ENCODE data around the gene CAMTA1.

CAMTA1 gene

DNA sequence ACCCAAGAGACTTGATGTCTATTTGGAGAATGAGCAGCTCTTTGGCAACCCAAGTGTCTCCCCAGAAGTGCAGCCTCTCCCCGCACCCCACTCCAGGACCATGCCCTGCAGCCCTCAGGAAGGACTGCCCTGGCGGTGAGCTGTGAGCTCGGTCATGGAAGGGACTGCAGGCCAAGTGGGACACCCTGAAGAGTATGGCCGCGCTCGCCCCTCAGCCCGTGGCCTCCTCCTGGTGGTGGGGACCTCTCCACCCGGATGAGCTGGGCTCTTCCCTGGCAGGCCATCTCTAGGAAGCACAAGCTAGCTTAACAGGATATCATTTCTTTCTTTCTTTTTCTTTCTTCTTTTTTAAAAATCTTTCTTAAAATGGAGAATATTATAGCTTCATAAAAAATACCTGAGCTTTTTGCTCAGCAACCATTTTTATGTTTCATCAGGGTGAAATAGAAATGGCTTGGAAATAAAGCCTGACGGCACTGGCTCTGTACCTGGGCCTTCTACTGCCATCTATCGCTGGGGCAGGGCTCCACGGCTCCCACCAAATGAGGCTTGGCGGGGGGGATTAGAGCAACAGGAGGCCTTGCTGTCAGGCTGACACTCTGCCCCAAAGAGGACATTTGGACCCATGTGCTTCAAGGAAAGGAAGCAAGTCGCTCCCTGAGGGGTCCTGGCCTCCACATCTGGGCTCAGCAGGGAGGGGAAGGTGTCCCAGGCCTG lies 689.7 kb downstream of the CAMTA1 start:
- DNase-seq (ENCODE audit: low read depth in 3 of 3), result no peak

DNA sequence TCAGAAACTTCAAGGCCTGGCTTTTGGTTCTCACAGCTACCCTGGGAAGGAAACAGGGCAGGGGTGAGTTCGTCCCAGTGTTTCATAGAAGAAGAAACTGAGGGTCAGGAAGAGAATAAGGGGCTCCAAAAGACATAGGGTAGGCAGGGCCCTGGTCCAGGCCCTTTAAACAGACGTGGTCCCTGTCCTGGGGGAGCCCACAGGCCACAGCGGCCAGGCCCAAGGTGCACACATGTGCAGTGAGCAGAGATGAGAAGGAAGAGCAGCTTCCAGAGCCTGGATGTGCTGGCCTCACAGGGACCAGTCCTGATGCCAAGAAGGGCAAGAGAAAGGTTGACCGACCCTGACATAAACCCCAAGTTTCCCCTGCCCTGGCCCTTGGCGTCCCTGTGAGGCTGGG lies 690.4 kb downstream of the CAMTA1 start:
- no peak for DNase-seq (ENCODE audit: low read depth in 3 of 3)

DNA sequence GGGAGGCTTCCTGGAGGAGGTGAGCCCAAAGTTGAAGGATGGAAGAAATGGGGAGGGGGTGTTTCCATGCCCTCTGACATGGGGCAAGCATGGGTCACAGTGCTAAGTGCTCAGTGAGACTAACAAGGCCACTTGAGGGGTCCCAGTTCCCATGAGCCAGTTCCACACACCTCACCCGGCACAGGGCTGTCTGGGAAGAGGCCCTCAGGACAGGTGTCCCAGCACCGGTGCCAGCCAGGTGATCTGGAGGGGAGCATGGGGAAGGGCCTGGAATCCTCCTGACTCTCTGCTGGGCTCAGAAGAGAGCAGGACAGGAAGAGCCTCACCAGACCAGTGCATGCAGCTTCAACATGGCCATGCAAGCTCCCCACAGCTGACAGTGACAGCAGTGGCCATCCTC lies 691.1 kb downstream of the CAMTA1 start:
- DNase-seq (ENCODE audit: low read depth in 3 of 3), result no peak

DNA sequence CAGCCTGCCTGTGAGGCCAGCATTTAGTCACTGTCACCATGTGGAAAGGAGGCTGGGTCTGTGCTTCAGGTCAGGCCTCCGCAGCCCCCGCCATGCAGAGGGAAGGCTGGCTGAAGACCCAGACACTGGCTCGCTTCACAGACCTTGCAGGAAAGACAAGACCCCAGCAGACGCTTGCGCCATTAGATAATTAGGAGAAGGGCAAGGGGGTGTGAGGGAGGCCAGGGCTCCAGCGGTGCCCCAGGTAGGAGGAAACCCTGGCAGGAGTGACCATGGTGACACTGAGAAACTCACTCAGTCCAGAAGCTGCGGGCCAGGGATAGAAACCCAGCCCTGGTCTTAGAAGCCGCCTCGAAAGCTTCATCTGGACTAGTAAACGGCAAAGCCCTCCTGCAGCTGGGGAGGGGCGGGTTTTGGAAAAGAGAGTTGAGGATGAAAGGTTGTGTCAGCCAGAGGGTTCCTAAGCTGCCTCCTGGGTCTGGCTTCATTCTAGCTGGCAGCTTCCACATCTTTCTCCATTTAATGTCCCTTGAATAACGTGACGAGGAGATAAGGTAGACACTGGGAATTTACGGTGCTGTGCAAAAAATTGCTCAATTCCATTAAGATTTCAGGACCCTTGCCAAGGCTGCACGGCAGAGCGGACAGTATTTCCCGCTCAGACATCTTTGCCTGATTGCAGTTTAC lies 691.8 kb downstream of the CAMTA1 start:
- DNase-seq (ENCODE audit: low read depth in 3 of 3), result no peak

DNA sequence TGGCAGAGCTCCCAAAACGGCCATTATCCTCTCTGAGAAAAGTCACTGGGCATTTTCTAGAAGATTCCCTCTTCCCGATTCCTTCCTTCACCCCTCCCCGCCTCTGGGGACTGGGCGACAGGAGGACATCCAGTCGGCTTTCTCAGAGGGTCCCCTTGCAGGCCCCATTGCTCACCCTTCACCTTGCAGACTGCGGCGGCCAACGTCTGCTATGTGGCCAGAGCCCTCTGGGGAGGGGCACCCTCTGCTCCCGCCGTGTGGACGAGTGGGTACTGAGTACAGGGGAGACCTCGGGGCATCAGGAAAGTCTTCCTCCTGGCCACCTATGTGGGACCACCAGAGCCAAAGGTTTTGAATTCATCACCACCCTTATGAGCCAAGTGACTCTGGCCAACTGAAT lies 692.3 kb downstream of the CAMTA1 start:
- no peak for DNase-seq (ENCODE audit: low read depth in 3 of 3)

DNA sequence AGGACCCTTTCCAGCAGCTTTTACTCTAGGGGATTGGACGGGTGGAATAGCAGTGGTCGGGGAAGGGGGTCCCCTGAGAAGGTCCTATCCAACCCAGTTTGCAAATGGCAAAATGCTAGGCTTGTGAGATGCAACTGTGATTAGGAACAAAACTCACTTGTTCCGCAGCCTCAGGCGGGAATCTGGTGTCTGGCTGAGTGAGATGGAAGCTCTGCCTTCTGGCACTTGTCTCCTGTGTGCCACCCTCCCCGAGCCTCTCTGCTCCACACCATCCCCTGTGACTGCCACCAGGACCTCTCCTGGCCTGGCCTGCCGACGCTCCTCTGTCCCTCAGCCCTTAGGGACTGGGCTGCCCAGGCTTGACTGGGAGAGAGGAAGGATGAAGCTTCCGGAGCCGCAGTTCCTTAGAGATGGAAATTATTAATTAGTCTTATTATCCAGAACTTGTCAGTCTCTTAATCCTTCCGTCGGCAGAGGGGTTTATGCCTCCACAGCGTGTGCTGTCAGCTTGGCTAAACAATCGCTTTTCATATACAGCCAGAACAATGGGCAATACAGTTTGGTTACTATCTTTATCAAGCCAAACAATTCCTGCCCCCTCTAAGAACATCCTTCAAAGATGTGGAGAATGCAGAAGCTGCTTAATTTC lies 693.0 kb downstream of the CAMTA1 start:
- DNase-seq (ENCODE audit: low read depth in 3 of 3), result no peak

DNA sequence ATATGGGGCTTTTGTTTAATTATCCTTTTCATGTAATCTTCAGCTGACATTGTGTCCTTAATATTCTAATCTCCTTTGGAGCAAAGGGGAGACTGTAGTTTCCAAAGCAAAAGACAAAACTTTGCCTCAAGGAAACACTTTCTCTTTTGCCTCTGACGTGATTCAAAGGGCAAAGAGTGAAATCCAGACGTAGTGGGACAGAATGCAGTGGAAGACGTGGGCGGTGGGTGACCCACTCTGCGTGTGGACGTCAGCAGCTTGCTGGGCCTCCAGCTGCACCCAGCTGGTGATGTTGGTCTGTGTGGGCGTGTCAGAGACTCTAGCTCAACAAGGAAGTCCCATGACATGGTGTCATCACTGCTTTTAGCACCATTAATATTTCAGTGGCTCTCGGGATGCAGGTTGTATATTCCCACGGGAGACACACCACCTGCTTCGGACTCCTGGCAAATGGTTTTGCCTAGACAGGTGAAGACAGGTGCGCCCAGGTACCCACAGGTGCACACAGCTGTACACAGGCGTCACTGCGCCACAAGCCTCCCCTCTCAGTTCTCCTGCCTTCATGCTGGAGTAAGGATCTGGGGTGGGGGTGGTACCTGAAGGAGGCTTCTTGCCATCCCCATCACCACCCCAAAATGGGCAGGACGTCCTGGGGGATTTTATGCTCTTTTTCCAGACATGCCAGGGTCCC lies 693.7 kb downstream of the CAMTA1 start:
- DNase-seq (ENCODE audit: low read depth in 3 of 3), result no peak

DNA sequence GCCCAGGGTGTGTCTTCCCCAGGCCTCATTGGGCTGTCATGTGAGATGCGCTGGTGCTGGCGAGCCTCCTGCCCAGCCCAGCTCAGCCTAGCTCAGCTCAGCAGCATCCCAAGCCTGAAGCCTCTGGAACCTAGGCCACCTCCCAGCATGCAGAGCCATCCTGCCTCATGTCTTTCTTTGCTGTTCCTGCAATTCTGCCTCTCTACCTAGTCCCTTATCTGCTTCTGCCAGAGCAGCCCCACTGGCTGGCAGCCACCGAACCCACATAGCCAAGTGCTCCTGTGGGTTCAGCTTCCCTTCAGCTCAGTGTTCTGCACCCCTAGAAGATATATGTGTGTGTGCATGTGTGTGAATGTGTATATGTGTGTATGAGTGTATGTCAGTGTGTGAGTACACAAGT lies 694.3 kb downstream of the CAMTA1 start:
- no peak for DNase-seq (ENCODE audit: low read depth in 3 of 3)

DNA sequence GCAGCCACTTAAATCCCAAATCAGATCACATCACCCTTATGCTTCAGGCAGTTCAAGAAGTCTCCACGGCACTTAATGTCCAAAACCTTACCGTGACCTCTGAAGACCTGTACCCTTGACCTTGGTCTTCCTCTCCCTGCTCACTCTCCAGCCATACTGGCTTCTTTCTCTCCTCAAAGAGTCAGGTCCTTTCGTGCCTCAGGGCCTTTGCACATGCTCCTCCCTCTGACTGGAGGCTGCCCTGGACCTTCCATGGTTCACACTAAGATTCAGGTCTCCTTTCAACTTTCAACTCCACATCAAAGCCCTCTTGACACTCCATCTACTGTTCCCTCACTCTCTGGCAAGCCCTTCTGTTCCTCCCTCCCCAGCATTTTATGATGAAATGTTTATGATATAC lies 695.9 kb downstream of the CAMTA1 start:
- no peak for DNase-seq (ENCODE audit: low read depth in 3 of 3)

DNA sequence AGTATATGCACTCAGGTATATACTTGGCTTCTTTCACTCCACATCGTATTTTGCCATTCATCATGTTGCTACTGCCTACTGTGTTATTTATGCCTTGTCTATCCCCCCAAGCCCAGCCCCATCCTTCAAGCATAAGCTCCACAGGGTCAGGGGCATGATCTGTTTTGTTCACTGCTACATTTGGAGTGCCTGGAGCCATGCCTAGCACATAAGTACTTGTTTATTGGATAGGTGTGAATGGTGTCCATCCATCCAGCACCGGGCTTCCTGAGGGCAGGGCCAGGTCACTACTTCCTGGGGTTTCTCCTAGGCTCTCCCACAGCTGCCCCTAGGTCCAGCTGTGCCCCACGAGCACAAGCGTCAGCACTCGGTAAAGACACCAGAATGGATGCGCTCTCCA lies 696.8 kb downstream of the CAMTA1 start:
- DNase-seq (ENCODE audit: low read depth in 3 of 3), result no peak

DNA sequence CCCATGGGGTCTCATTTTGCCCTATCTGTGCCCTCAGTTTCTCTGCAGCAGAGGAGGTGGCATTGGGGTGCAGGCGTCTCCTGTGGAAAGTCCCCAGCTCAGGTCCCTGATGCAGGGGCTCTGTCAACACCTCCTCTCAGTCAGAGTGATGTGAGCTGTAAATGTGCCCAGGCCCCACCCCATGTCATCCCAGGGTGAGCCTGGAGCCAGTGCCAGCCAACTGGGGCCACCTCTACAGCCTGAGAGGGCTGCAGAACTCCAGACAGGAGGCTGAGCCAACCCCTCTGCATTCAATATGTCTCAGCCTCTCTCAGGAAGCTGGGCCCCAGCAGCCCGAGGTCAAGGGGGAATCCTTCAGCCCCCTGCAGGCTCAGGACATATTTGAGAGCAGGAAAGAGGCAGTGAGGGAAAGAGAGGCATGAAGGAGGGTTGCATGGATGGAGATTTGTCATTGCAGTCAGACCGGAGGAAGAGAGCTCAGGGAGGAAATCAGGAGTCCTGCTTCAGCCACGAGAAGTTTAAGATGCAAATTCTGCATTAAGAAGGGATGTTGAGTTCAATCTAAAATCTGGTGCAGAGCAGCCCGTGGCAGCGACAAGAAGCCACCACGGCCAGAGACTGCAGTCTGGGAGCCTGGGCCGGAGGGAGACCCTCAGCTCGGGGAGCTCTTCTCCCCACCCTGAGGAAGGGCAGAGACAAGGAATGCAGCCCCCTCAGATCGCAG lies 697.7 kb downstream of the CAMTA1 start:
- no peak for DNase-seq (ENCODE audit: low read depth in 3 of 3)

DNA sequence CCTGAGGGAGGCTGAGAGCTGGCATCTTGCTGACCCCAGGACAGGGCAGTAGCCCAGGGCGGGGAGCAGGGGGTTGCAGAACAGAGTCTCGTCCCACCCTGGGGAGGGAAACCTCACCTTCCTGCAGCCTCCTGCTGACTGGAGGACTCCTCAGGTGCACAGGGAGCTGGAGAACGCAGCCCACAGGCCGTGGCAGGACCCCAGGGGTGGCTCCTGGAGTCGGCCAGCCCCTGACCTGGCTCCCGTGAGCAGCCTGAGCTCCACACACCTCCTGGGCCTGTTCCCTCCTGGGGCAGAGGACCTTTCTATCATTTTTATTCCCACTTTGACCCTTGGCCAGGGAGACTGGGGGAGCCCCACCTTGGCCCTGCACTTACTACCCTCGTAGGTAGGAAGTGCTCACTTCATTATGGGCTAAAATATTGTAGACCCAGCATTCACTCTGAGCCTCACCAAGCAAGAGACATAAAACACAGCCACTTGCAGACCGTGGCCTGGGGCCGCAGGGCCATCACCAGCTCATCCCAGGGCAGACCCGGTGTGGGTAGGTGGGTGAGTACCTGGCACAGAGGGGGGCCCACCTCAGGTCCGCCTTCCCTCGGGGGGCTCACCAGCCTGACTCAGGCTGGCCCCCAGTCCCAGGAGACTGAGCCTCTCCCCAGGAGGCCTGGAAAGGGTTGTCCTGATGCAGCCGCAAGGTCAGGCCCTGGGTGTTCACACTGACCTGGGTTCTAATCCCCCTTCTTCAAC lies 698.6 kb downstream of the CAMTA1 start:
- no peak for DNase-seq (ENCODE audit: low read depth in 3 of 3)

DNA sequence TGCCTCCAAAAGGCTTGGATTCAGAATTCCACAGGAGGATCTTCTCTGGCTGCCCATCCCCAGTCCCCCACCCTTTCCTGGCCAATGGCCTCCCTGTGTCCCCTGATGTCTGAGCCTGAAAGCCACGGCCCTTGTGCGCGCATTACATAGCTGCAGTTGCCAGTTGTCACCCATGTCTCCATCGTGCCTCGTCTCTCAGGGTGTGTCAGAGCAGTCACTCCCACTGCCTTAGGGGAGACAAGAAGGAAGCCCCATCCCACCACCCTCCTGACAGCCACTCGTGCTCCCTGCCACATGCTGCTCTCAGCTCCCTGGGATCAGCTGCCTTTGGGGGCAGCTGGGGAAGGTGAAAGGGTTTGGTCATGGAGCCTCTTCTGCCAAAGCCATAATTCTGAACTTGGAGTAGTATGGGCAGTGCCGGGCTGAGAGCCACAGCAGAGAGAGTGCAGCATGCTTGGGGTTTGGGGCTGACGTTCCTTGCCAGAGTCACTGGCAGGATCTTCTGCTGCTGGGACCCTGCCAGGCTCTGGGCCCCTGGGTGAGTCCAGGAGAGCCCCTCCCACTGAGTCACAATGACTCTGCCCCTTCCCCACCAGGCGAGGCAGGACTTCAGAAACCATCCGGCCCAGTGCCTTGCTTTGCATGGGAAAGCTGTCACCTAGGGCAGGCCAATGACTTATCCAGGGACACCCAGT lies 700.0 kb downstream of the CAMTA1 start:
- no peak for DNase-seq (ENCODE audit: low read depth in 3 of 3)

DNA sequence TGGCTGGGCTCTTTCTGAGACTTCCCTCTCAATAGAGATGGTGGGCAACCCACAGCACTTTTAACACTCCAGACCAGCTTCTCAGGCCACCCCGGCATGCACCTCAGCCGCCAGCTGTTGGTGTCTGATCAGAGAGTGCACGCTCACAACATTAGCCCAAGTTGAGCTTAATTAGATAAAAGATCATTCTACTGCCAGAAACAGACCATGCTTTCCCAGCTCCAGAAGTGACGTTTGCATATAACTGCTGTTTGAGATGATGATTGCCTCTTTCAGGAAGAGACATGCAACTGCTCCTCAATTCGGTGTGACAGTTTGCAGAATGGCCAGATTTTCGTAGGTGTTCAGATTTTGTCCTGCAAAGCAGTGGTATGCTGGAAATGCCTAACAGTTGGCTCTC lies 700.6 kb downstream of the CAMTA1 start:
- DNase-seq (ENCODE audit: low read depth in 3 of 3), result no peak

DNA sequence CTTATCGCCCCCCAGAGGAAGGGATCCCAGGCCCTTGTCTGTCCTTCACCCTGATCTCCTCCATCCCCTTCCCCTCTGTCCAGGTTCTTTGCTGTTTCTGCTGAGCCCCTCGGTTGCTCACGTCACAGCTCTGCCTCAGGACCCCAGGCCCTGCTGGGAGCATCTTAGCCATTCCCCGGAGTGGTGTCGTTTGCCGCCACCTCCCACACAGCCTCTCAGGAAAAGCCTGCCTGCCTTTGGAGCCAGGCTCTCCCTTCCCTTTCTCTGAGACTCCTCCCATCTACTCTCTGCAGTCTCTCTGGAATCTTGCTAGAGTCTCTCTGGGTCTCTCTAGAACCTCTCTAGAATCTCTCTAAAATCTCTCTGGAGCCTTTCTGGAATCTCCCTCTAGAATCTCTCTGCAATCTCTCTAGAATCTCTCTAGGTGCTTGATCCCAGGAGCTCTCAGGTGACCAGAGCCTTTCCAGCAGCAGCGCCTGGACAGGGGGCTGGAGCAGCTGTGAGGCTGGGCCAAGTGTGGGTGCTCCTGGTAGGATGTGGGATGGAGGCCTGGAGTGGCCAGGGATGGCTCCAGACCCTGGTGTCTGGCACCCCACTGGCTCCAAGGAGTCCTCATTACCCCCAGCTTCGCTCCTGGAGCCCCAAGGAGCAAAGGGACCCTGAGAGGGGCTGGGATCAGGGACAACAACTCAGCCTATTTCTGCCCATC lies 702.7 kb downstream of the CAMTA1 start:
- DNase-seq (ENCODE audit: low read depth in 3 of 3), result no peak

DNA sequence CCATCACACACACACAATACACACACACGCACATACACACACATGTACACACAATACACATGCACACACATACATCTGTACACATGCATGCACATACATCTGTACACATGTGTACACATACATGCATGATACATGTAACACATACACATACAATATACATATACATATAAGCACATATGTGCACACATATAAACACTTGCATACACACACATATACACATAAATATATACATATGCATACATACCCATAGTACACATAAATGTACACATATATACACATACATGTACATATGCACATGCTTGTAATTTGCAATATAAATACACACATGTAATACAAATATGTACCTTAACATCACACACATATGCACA lies 703.2 kb downstream of the CAMTA1 start:
- no peak for DNase-seq (ENCODE audit: low read depth in 3 of 3)

DNA sequence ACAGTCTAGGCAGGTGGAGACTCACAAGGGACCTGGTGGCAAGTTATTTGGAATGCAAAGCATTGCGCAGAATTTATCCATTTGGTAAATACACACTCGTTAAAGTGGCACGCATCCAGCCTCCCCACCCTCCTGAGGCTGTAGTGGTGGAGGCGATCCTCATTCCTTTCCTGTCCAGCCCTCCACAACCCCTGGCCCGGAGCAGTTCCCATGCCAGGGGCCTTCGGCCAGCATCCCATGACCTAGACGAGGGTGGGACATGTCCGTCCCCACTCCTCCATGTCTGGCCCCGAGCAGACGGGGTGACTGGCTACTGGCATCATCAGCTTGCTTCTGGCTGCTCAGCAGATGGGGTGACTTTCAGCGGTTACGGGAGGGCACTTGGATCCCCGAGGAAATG lies 704.3 kb downstream of the CAMTA1 start:
- no peak for DNase-seq (ENCODE audit: low read depth in 3 of 3)

DNA sequence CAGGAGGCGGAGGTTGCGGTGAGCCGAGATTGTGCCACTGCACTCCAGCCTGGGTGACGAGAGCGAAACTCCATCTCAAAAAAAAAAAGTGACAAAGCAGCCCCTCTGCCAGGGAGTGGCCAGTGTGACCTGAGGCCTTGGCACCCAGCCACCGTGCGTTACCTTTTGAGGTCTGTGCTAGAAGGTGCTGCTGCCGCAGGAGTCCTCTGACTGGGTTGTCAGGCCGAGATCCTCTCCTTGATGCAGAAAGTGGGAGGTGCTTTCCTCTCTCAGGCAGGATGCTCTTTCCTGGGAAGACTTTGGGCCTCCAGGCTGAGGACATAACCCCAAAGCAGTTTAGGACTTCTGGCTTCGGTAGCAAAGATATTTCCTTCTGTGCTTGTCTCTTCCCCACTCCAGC lies 705.3 kb downstream of the CAMTA1 start:
- no peak for DNase-seq (ENCODE audit: low read depth in 3 of 3)

DNA sequence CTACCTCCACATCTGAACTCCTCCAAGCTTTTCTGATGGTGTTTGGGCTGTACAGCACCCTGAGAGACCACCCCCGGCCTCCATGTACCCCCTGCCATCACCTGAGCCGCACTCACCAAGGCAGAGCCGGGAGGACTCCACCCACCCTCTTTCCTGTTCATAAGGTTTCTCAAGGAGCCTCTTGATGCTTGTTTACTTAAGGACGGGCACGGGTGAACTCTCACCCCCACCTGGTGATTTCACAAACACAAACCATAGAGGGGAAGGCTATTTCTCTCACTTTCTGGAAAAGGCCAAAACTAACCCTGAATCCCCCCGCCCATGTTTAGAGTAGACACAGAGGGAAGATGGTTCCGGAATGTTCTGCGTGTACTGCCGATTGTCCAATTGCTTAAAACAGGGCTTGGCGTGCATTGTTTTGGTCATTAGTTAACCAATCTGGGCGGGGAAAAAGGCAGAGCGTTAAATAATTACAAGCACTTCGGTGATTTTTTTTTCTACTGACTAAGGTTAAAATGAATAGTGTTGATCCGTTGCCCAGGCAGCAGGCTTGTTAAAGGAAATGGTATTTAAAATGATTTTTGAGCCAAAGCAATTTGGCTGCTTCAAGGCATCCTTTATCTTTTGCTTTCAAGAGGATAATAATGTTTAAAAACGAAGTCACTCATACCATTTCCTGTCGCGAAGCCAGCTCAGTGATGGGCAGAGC lies 706.0 kb downstream of the CAMTA1 start:
- no peak for DNase-seq (ENCODE audit: low read depth in 3 of 3)

All from stimulated activated CD4-positive, alpha-beta T cell treated with anti-CD3 and anti-CD28 coated beads, TNF-alpha, amount 100 ng/mL, for 4 hours (primary cell).